Nephron (organoid): Measurements from ENCODE around the gene FBLN5.

ENCODE experiments used
- H3K27ac Mint-ChIP-seq, 3 experiments: 2 replicates each; pipeline ENCODE4 v1.8.0; 2020; ENCODE audit warnings: mixed read lengths in 3 of 3, mild to moderate bottlenecking in 2 of 3, moderate library complexity in 1 of 3
- H3K27me3 Mint-ChIP-seq: 2 replicates; pipeline ENCODE4 v1.8.0; 2021; ENCODE audit warnings: low read depth, mild to moderate bottlenecking, moderate library complexity, mixed read lengths
- H3K36me3 Mint-ChIP-seq: 2 replicates; pipeline ENCODE4 v1.8.0; 2020; ENCODE audit warnings: low read depth, mixed read lengths
- H3K4me1 Mint-ChIP-seq: 2 replicates; pipeline ENCODE4 v1.8.0; 2020; ENCODE audit warnings: mixed read lengths
- H3K4me3 Mint-ChIP-seq, 3 experiments: 2 replicates each; pipeline ENCODE4 v1.8.0; 2020; ENCODE audit warnings: mild to moderate bottlenecking in 3 of 3, mixed read lengths in 3 of 3, moderate library complexity in 2 of 3
- H3K9me3 Mint-ChIP-seq: 2 replicates; pipeline ENCODE4 v1.8.0; 2020; ENCODE audit warnings: mixed read lengths
- TF ChIP-seq, protein P1 (sequence below), 3 experiments: fragments of 200-600 bp; sonication (generic); IDR thresholded peaks; one replicate each; pipeline ENCODE4 v1.5.0; 2021; ENCODE audit warnings: antibody characterized with exemption in 3 of 3; ENCODE audit not compliant: unreplicated experiment in 3 of 3

FBLN5 gene

GRCh38 chr14:91867316-91867988 lies 80.0 kb downstream of the FBLN5 start, which contains the start of gene TC2N:
Gene TC2N (minus strand): TSS chr14:91867536. CDS start chr14:91813769, 53,767 bp downstream.
- H3K9me3 Mint-ChIP-seq, result peaks cover 3% of the 10 kb centered on the region
- H3K27ac Mint-ChIP-seq, result no peak within 1 kb of the TSS
- no peak within 1 kb of the TSS for H3K4me3 Mint-ChIP-seq
- TF ChIP-seq, protein P1, sequence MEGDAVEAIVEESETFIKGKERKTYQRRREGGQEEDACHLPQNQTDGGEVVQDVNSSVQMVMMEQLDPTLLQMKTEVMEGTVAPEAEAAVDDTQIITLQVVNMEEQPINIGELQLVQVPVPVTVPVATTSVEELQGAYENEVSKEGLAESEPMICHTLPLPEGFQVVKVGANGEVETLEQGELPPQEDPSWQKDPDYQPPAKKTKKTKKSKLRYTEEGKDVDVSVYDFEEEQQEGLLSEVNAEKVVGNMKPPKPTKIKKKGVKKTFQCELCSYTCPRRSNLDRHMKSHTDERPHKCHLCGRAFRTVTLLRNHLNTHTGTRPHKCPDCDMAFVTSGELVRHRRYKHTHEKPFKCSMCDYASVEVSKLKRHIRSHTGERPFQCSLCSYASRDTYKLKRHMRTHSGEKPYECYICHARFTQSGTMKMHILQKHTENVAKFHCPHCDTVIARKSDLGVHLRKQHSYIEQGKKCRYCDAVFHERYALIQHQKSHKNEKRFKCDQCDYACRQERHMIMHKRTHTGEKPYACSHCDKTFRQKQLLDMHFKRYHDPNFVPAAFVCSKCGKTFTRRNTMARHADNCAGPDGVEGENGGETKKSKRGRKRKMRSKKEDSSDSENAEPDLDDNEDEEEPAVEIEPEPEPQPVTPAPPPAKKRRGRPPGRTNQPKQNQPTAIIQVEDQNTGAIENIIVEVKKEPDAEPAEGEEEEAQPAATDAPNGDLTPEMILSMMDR (IDR thresholded peaks at IDR 0.05; ENCODE audit: unreplicated experiment in 3 of 3), result no peak
- peaks cover 30% of the 10 kb centered on the region for H3K36me3 Mint-ChIP-seq
- H3K27me3 Mint-ChIP-seq, result peaks cover 7% of the 10 kb centered on the region
- peaks cover 6% of the 10 kb centered on the region for H3K4me1 Mint-ChIP-seq

DNA sequence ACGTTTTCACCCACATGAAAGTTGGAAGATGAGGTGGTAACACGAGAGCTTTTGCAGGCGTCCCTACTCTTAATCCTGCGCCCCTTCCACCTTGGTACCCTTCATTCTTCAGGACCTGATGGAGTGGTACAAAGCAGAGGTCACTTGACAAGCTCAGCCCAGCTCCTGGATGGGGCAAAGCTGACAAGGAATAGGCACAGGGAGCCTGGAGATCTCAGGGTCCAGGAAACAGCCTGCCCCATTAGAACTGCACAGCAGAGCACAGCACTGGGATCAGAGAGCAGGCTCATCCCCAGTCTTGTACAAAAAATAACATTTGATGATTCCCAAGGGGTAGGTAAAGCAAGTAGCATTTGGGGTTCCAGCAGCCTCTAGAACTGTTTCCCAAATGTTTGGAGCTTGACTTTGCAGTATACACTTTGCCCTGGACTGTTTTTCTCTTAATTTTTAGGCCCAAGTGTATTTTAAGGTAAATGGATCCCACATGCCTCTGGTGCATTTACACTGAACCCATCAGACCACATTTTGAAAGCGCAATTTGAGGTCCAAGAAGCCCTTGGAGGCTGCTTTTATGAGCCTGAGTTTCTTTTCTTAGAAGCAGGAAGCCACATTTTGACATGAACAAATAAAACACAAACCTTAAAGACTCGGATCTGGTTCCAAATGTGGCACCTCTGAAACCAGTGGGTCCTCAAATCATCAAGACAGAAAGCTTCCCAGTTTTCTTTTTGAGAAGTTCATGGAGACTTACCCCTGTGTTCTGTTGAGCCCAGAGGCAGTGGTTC lies 80.8 kb downstream of the FBLN5 start:
- Mint-ChIP-seq H3K4me1 (peaks cover 6% of the 10 kb centered on the region), H3K4me3 (no peak overlapping the region), H3K27ac (no peak overlapping the region), H3K9me3 (peaks cover 3% of the 10 kb centered on the region), H3K36me3 (peaks cover 30% of the 10 kb centered on the region), H3K27me3 (peaks cover 7% of the 10 kb centered on the region)
- TF ChIP-seq, protein P1 (IDR thresholded peaks at IDR 0.05; ENCODE audit: unreplicated experiment in 3 of 3), result no peak

- peaks cover 7% of the 10 kb centered on the region for H3K27me3 Mint-ChIP-seq
- no peak overlapping the region for H3K4me3 Mint-ChIP-seq
- H3K9me3 Mint-ChIP-seq, result peaks cover 3% of the 10 kb centered on the region
- peaks cover 30% of the 10 kb centered on the region for H3K36me3 Mint-ChIP-seq
- H3K27ac Mint-ChIP-seq, result no peak overlapping the region
- H3K4me1 Mint-ChIP-seq, result peaks cover 6% of the 10 kb centered on the region
- TF ChIP-seq, protein P1 (IDR thresholded peaks at IDR 0.05; ENCODE audit: unreplicated experiment in 3 of 3), result no peak
Measured at GRCh38 chr14:91866061-91866460, 81.4 kb downstream of the FBLN5 start.

DNA sequence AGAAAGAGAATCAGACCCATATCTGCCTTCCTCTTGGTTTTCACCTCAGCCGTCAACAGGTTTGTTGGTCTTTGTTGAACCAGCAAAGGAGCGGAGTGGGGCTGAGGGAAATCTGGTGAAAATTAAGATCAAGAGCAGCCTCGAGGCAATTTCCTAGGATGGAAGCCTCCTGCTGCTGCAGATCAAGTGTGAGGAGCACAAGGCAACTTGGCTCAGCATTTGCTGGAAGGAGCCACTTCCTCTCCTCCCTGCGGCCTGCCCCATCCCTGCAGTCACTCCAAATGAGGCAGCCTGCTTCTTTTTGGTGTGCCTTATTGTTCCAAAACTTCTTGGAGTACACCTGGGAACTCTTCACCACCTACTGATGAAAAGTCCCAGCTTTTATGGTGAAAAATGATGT lies 85.1 kb downstream of the FBLN5 start:
- Mint-ChIP-seq H3K4me3 (no peak overlapping the region), H3K36me3 (peaks cover 10% of the 10 kb centered on the region), H3K27ac (no peak overlapping the region), H3K9me3 (no peaks in the 10 kb centered on the region), H3K27me3 (peaks cover 7% of the 10 kb centered on the region), H3K4me1 (peaks cover 11% of the 10 kb centered on the region)
- TF ChIP-seq, protein P1 (IDR thresholded peaks at IDR 0.05; ENCODE audit: unreplicated experiment in 3 of 3), result no peak

GRCh38 chr14:91861091-91861490 lies 86.4 kb downstream of the FBLN5 start:
- H3K27ac Mint-ChIP-seq, result no peak overlapping the region
- H3K27me3 Mint-ChIP-seq, result peaks cover 7% of the 10 kb centered on the region
- TF ChIP-seq, protein P1 (IDR thresholded peaks at IDR 0.05; ENCODE audit: unreplicated experiment in 3 of 3), result no peak
- peaks cover 4% of the 10 kb centered on the region for H3K36me3 Mint-ChIP-seq
- no peaks in the 10 kb centered on the region for H3K9me3 Mint-ChIP-seq
- no peak overlapping the region for H3K4me3 Mint-ChIP-seq
- peaks cover 11% of the 10 kb centered on the region for H3K4me1 Mint-ChIP-seq
